ENCODE measurements around the gene GRIK4.
"Not testable (repeated sequence)": the region's sequence is repeated elsewhere in the genome, so short reads cannot be mapped to it uniquely, and the experiment has no call there.

GRIK4 gene

GRCh38 chr11:120511116-120511819, at the start of gene GRIK4:
Gene GRIK4 (plus strand): TSS chr11:120511748. CDS start chr11:120660319, 148,571 bp downstream.
- peak; percentile 59 for DNase-seq (ENCODE audit: low read depth)

- DNase-seq (ENCODE audit: low read depth) = peak; percentile 25
Observed at GRCh38 chr11:120462825-120463224, 48.7 kb upstream of the GRIK4 start.

- DNase-seq (ENCODE audit: low read depth) = no peak
Observed at GRCh38 chr11:120465921-120466534, 45.5 kb upstream of the GRIK4 start.

GRCh38 chr11:120467627-120468026, 43.9 kb upstream of the GRIK4 start:
- DNase-seq (ENCODE audit: low read depth) = peak; percentile 61

- DNase-seq (ENCODE audit: low read depth) = peak; percentile 93
Observed at GRCh38 chr11:120471131-120471530, 40.4 kb upstream of the GRIK4 start.

GRCh38 chr11:120471994-120472393, 39.6 kb upstream of the GRIK4 start:
- no peak for DNase-seq (ENCODE audit: low read depth)

GRCh38 chr11:120473503-120473902, 38.0 kb upstream of the GRIK4 start:
- no peak for DNase-seq (ENCODE audit: low read depth)

- DNase-seq (ENCODE audit: low read depth) = peak; percentile 6
Observed at GRCh38 chr11:120482149-120482548, 29.4 kb upstream of the GRIK4 start.

- no peak for DNase-seq (ENCODE audit: low read depth)
Observed at GRCh38 chr11:120484722-120485121, 26.8 kb upstream of the GRIK4 start.

GRCh38 chr11:120486138-120486537, 25.4 kb upstream of the GRIK4 start:
- DNase-seq (ENCODE audit: low read depth) = no peak

- DNase-seq (ENCODE audit: low read depth) = no peak
Observed at GRCh38 chr11:120489799-120490198, 21.7 kb upstream of the GRIK4 start.

- no peak for DNase-seq (ENCODE audit: low read depth)
Observed at GRCh38 chr11:120492486-120492885, 19.1 kb upstream of the GRIK4 start.

- no peak for DNase-seq (ENCODE audit: low read depth)
Observed at GRCh38 chr11:120494595-120494994, 17.0 kb upstream of the GRIK4 start.

- DNase-seq (ENCODE audit: low read depth) = no peak
Observed at GRCh38 chr11:120499088-120499487, 12.5 kb upstream of the GRIK4 start.

- no peak for DNase-seq (ENCODE audit: low read depth)
Observed at GRCh38 chr11:120499859-120500258, 11.7 kb upstream of the GRIK4 start.

- no peak for DNase-seq (ENCODE audit: low read depth)
Observed at GRCh38 chr11:120500414-120501071, 11.0 kb upstream of the GRIK4 start.

GRCh38 chr11:120501440-120501839, 10.1 kb upstream of the GRIK4 start:
- no peak for DNase-seq (ENCODE audit: low read depth)

- DNase-seq (ENCODE audit: low read depth) = no peak
Observed at GRCh38 chr11:120501976-120502755, 9.4 kb upstream of the GRIK4 start.

GRCh38 chr11:120503529-120503928, 8.0 kb upstream of the GRIK4 start:
- not testable (repeated sequence) for DNase-seq (ENCODE audit: low read depth)

- no peak for DNase-seq (ENCODE audit: low read depth)
Observed at GRCh38 chr11:120505801-120506425, 5.6 kb upstream of the GRIK4 start.

GRCh38 chr11:120509346-120510053, 2.0 kb upstream of the GRIK4 start:
- DNase-seq (ENCODE audit: low read depth) = no peak

Measured in iris pigment epithelial cell (primary cell).